Pancreas (tissue), 10 donors: ENCODE measurements around the gene SEC24D. TPM values are rescaled to one million over a fixed set of nuclear protein-coding genes. Genes with fewer than 3 reads are reported as not detected.

Experiments
- ATAC-seq, 4 donors: fragments of 200-7000 bp; cut with Tn5 transposase; one replicate each; pipeline versions ENCODE4 v1.8.0 to v1.9.1; 2020; ENCODE audit warnings: mild to moderate bottlenecking in 4 of 4, moderate library complexity in 4 of 4
- DNase-seq, 6 donors: peaks; one replicate each; pipeline ENCODE4 v3.0.0-alpha.2; 2020
- FAIRE-seq: peaks from 2 replicates; lab custom pipeline; 2012; peaks lifted over from hg19 to GRCh38; lab: Jason Lieb, UNC
- H3K27ac ChIP-seq, 4 donors: fragments of 200-600 bp; sonication (generic); 1 replicate in 3 of 4; 2 replicates in 1 of 4; pipeline versions ENCODE4 v1.5.0 to v1.8.0; 2020
- H3K27me3 ChIP-seq, 4 donors: fragments of 200-600 bp; one replicate each; pipeline ENCODE4 v1.8.0; 2021
- H3K36me3 ChIP-seq, 3 donors: fragments of 200-600 bp; sonication (generic) in 1 of 3; one replicate each; pipeline versions ENCODE4 v1.5.0 to v1.8.0; 2020 to 2021
- H3K4me1 ChIP-seq, 3 donors: fragments of 200-600 bp; one replicate each; pipeline ENCODE4 v1.8.0; 2021
- H3K4me3 ChIP-seq, 4 donors: fragments of 200-600 bp; sonication (generic) in 2 of 4; one replicate each; pipeline versions ENCODE4 v1.5.0 to v1.8.0; 2020 to 2021
- H3K9me3 ChIP-seq, 4 donors: fragments of 200-600 bp; one replicate each; pipeline ENCODE4 v1.8.0; 2021
- WGBS, 2 donors: extraction: QIAGEN DNeasy Blood & Tissue Kit; methylation state at CpG; one replicate each; pipeline ENCODE4 v1.1.7; 2013; 5-methylcytosine and 5-hydroxymethylcytosine counted together
- intact Hi-C, 3 donors: fragments of 100-400 bp; cut with DNase I; formaldehyde crosslinking; loops; one replicate each; pipeline versions ENCODE4 v1.11.1 to v1.14.2; 2022
- polyA plus RNA-seq, 2 donors: library from polyadenylated mRNA; stranded (reverse); fragments of 200-250 nt; gene quantifications; one replicate each; pipeline ENCODE4 v1.2.3, GENCODE V29; 2013
- total RNA-seq, 6 donors: library from RNA; stranded (reverse); fragmentation: NEBNext Ultra II Directional in 4 of 6; extraction: Animal tissue kit (Norgen Biotek cat#: 25700) in 4 of 6; gene quantifications; one replicate each; pipeline versions ENCODE4 v1.2.1 to v1.2.4, GENCODE V29; 2021 to 2023
- TF ChIP-seq, protein P1 (sequence below), 4 donors: fragments of 200-600 bp; sonication (generic) in 3 of 4; IDR thresholded peaks; one replicate each; pipeline versions ENCODE4 v1.5.0 to v1.8.0; 2021; ENCODE audit warnings: antibody characterized with exemption in 4 of 4
- donor health status: healthy with polysubstance abuse.
- donor health status: DM: no; HTN: no; CAD: no; lungs with moderate emphysema.
- donor health status: DM: no; HTN: no; CAD: no.
- donor health status: control.
- donor health status: control.
- donor health status: Bipolar disorder and iron deficiency.
- donor health status: DM: yes; HTN: yes; CAD: no.
- donor health status: DM: no; HTN: no; CAD: no.
- donor health status: DM: no; HTN: no; CAD: no.
- donor health status: DM: yes; HTN: yes; CAD: no.

The SEC24D gene
- total and polyA plus RNA-seq, 8 donors = 10.9 to 49.6 (median 35.1) TPM

DNA sequence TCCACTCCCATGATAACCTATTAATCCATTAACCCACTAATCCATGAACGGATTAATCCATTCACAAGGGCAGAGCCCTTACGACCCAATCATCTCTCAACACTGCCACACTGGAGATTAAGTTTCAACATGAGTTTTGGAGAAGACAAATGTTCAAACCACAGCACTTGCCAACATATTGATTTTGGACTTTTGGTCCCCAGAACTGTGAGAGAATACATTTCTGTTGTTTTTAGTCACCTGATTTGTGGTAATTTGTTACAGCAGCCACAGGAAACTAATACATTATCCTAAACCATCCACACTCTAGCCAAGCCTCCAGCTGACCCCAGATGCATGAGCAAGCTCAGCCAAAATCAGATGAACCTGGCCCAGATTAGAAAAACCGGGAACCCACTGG is 22.4 kb downstream of the SEC24D start:
- Histone ChIP-seq H3K4me1 (peaks cover 9 to 18% (median 17%) of the 10 kb centered on the region in 3 donors), H3K4me3 (no peak overlapping the region), H3K36me3 (peaks cover 6 to 31% (median 25%) of the 10 kb centered on the region in 3 donors), H3K27ac (no peak overlapping the region), H3K27me3 (no peaks in the 10 kb centered on the region), H3K9me3 (no peaks in the 10 kb centered on the region)
- TF ChIP-seq, protein P1, sequence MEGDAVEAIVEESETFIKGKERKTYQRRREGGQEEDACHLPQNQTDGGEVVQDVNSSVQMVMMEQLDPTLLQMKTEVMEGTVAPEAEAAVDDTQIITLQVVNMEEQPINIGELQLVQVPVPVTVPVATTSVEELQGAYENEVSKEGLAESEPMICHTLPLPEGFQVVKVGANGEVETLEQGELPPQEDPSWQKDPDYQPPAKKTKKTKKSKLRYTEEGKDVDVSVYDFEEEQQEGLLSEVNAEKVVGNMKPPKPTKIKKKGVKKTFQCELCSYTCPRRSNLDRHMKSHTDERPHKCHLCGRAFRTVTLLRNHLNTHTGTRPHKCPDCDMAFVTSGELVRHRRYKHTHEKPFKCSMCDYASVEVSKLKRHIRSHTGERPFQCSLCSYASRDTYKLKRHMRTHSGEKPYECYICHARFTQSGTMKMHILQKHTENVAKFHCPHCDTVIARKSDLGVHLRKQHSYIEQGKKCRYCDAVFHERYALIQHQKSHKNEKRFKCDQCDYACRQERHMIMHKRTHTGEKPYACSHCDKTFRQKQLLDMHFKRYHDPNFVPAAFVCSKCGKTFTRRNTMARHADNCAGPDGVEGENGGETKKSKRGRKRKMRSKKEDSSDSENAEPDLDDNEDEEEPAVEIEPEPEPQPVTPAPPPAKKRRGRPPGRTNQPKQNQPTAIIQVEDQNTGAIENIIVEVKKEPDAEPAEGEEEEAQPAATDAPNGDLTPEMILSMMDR (IDR thresholded peaks at IDR 0.05) = no peak
- FAIRE-seq = no peak
- intact Hi-C loops = no loop called here
- ATAC-seq = no peak
- DNase-seq = no peak
- WGBS, 2 donors = 57 to 67% methylated on average over 3 of the region's 3 CpGs

DNA sequence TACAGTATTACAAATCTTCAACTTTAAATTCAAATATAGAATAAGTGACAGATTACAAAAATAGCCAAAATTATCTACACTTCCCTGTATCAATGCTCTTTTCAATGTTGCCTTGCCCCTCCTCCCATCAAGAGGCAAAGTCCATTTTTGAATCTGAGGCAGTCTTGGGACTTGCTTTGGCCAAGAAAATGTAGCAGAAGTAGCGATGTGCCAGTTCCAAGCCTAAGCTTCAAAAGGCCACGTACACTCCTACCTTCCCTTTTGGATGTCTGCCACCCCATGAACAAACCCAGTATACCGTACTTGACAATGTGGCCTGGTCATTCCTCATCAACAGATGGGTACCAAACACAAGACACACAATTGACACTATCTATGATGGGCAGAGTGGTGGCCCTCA is 24.1 kb downstream of the SEC24D start:
- intact Hi-C loops = no loop called here
- H3K9me3 ChIP-seq = no peaks in the 10 kb centered on the region
- 36 to 44% methylated on average over 3 of the region's 3 CpGs for WGBS, 2 donors
- FAIRE-seq = no peak
- peak in 3 of 6 donors; percentile 26 to 71 (median 52) for DNase-seq
- H3K4me3 ChIP-seq = no peak overlapping the region
- peaks cover 6 to 37% (median 25%) of the 10 kb centered on the region in 3 donors for H3K36me3 ChIP-seq
- ATAC-seq = peak; percentile 81 to 90 (median 86)
- H3K4me1 ChIP-seq = peaks cover 7 to 9% (median 8%) of the 10 kb centered on the region in 3 donors
- TF ChIP-seq, protein P1 (IDR thresholded peaks at IDR 0.05) = no peak
- no peaks in the 10 kb centered on the region for H3K27me3 ChIP-seq
- peak overlapping the region in 1 of 4 donors; percentile 21 for H3K27ac ChIP-seq

DNA sequence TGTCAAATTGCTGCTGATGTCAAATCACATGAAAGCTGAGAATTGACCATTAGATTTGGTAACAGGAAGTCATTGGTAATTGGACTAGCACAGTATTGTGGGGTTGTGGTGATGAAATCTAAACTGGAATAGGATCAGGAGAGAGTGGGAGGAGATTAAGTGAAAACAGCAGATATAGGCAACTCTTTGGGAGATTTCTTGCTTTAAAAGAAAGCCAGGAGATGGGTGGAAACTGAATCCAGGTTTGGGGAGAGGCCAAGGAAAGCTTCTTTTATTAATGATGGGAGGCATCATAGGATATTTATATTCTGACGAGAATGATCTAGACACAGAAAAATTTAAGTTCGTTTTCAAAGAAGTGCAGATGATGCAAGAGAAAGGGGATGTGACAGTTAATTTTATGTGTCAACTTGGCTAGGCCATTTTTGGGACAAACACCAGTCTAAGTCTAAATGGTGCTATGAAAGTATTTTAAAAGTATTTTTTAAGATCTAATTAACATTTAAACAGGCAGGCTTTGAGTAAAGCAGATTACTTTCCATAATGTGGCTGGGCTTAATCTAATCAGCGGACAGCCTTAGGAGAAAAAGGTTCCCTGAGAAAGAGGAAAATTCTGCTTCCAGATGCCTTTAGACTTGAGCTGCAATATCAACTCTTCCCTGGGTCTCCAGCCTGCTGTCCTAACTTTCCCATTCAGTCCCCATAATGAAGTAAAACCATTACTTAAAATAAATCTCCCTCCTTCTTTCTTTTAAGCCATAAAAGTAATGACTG is 24.7 kb downstream of the SEC24D start:
- DNase-seq (no peak), ATAC-seq (peak in 3 of 4 donors; percentile 17 to 67 (median 22)), FAIRE-seq (no peak)
- WGBS, 2 donors = 43 to 64% methylated on average over 3 of the region's 3 CpGs
- H3K4me3 ChIP-seq = no peak overlapping the region
- no peaks in the 10 kb centered on the region for H3K27me3 ChIP-seq
- no peaks in the 10 kb centered on the region for H3K9me3 ChIP-seq
- H3K36me3 ChIP-seq = peaks cover 6 to 39% (median 25%) of the 10 kb centered on the region in 3 donors
- TF ChIP-seq, protein P1 (IDR thresholded peaks at IDR 0.05) = no peak
- peak overlapping the region in 1 of 4 donors; percentile 21 for H3K27ac ChIP-seq
- intact Hi-C loops = no loop called here
- H3K4me1 ChIP-seq = peaks cover 5 to 9% (median 7%) of the 10 kb centered on the region in 3 donors

DNA sequence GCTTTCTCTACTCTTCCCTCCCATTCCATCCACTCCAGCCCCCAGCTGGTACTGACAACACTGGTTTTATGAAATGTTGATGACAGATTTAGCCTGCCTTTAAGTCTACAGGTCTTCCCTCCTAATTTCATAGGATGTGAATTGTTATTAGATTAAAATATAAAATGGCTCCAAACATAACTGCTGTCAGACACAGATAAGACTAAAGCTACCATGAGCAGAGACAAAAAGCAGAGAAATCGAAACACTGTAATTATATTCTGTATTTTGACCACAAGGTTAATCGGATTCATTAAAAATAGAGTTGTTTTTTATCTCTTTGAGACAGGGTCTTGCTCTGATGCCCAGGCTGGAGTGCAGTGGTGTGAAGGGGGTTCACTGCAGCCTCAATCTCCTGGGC is 28.3 kb downstream of the SEC24D start:
- TF ChIP-seq, protein P1 (IDR thresholded peaks at IDR 0.05) = no peak
- FAIRE-seq = no peak

DNA sequence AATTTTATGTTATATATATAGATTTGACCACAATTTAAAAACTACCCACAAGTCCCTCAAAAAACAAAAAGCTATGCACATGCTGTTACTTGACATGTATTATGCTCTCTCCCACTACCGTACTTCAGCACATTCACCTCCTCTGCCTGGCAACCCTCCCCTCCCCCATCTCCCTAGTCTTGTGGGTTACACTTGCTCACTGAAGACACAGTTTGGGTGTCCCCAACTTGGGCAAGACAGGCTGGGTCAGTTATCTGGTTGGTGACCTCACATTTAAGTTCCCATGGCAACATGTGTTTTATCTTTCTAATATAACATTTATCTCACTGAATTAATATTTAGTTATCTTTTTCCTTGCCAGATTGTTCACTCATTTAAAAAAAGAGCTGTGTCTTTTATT is 32.7 kb downstream of the SEC24D start:
- no peaks in the 10 kb centered on the region for H3K27me3 ChIP-seq
- no peaks in the 10 kb centered on the region for H3K9me3 ChIP-seq
- H3K4me1 ChIP-seq = peaks cover 10 to 25% (median 13%) of the 10 kb centered on the region in 3 donors
- TF ChIP-seq, protein P1 (IDR thresholded peaks at IDR 0.05) = no peak
- ATAC-seq (peak; percentile 66 to 80 (median 72)), FAIRE-seq (no peak), DNase-seq (peak in 2 of 6 donors; percentile 40 to 41)
- peaks cover 4 to 38% (median 17%) of the 10 kb centered on the region in 3 donors for H3K36me3 ChIP-seq
- H3K4me3 ChIP-seq = no peak overlapping the region
- no peak overlapping the region for H3K27ac ChIP-seq
- intact Hi-C loops = no loop called here
- 39 to 41% methylated on average over 1 of the region's 1 CpG for WGBS, 2 donors

More for the DNA sequence above, 28.3 kb downstream of the SEC24D start:
- no peak overlapping the region for H3K4me3 ChIP-seq
- H3K36me3 ChIP-seq = peaks cover 4 to 26% (median 17%) of the 10 kb centered on the region in 3 donors
- WGBS, 2 donors = 91 to 97% methylated on average over 2 of the region's 2 CpGs
- peaks cover 6 to 24% (median 9%) of the 10 kb centered on the region in 3 donors for H3K4me1 ChIP-seq
- intact Hi-C loops = no loop called here
- no peak overlapping the region for H3K27ac ChIP-seq
- no peak for DNase-seq
- H3K27me3 ChIP-seq = no peaks in the 10 kb centered on the region
- ATAC-seq = no peak
- H3K9me3 ChIP-seq = no peaks in the 10 kb centered on the region
